HG02840 (cell line): Measurements from ENCODE around the gene C4orf50.

Experiments
- ATAC-seq: cut with Tn5 transposase; IDR thresholded peaks from one replicate; pipeline ENCODE4 v1.9.1; 2021; ENCODE audit warnings: mild to moderate bottlenecking, moderate library complexity, moderate number of reproducible peaks; ENCODE audit not compliant: unreplicated experiment, low FRiP score

C4orf50 gene

GRCh38 chr4:5897674-5898073 lies 120.6 kb downstream of the C4orf50 start:
- no peak for ATAC-seq

GRCh38 chr4:5895287-5895686 lies 122.9 kb downstream of the C4orf50 start:
- no peak for ATAC-seq

- no peak for ATAC-seq
These were observed 124.0 kb downstream of the C4orf50 start for GRCh38 chr4:5894266-5894665.

- no peak for ATAC-seq
These were observed 124.6 kb downstream of the C4orf50 start for GRCh38 chr4:5893591-5893990.

GRCh38 chr4:5893004-5893580 lies 125.1 kb downstream of the C4orf50 start, which contains the start of gene CRMP1:
Gene CRMP1 (minus strand): TSS chr4:5893086. CDS start chr4:5892969, 117 bp downstream.
- ATAC-seq = no peak

- ATAC-seq = no peak
These were observed 125.8 kb downstream of the C4orf50 start for GRCh38 chr4:5892323-5893003.

- no peak for ATAC-seq
These were observed 126.5 kb downstream of the C4orf50 start for GRCh38 chr4:5891563-5892322.

- ATAC-seq = no peak
These were observed 128.0 kb downstream of the C4orf50 start for GRCh38 chr4:5890063-5890727.

GRCh38 chr4:5889002-5889696 lies 129.1 kb downstream of the C4orf50 start:
- ATAC-seq = no peak

GRCh38 chr4:5888222-5889001 lies 129.8 kb downstream of the C4orf50 start:
- ATAC-seq = no peak

- no peak for ATAC-seq
These were observed 130.6 kb downstream of the C4orf50 start for GRCh38 chr4:5887361-5888221.

GRCh38 chr4:5887011-5887360 lies 131.2 kb downstream of the C4orf50 start:
- no peak for ATAC-seq

GRCh38 chr4:5885733-5886132 lies 132.5 kb downstream of the C4orf50 start:
- ATAC-seq = no peak

GRCh38 chr4:5884796-5885195 lies 133.4 kb downstream of the C4orf50 start:
- ATAC-seq = no peak

- no peak for ATAC-seq
These were observed 134.3 kb downstream of the C4orf50 start for GRCh38 chr4:5883916-5884315.

- no peak for ATAC-seq
These were observed 135.3 kb downstream of the C4orf50 start for GRCh38 chr4:5882947-5883346.

- no peak for ATAC-seq
These were observed 136.9 kb downstream of the C4orf50 start for GRCh38 chr4:5881340-5881739.

- no peak for ATAC-seq
These were observed 139.9 kb downstream of the C4orf50 start for GRCh38 chr4:5878359-5878758.

- no peak for ATAC-seq
These were observed 140.8 kb downstream of the C4orf50 start for GRCh38 chr4:5877392-5877791.
